ENCODE results near the gene TMEM184A.
"Not testable (repeated sequence)": the region's sequence is repeated elsewhere in the genome, so short reads cannot be mapped to it uniquely, and the experiment has no call there.

The TMEM184A gene

GRCh38 chr7:1585142-1585981, 29.4 kb upstream of the TMEM184A start:
- H3K4me3 Mint-ChIP-seq, result no peak overlapping the region
- peaks cover 3 to 16% of the 10 kb centered on the region in 2 donors for H3K36me3 Mint-ChIP-seq
- H3K27ac Mint-ChIP-seq, result peak overlapping the region; percentile 59
- peaks cover 4 to 5% of the 10 kb centered on the region in 2 donors for H3K4me1 Mint-ChIP-seq
- DNase-seq, result no peak
- peaks cover 0 to 5% of the 10 kb centered on the region in 2 donors for H3K9me3 Mint-ChIP-seq
- peaks cover 0 to 9% of the 10 kb centered on the region in 2 donors for H3K27me3 Mint-ChIP-seq
- no peak for ATAC-seq (replicated peaks)

DNA sequence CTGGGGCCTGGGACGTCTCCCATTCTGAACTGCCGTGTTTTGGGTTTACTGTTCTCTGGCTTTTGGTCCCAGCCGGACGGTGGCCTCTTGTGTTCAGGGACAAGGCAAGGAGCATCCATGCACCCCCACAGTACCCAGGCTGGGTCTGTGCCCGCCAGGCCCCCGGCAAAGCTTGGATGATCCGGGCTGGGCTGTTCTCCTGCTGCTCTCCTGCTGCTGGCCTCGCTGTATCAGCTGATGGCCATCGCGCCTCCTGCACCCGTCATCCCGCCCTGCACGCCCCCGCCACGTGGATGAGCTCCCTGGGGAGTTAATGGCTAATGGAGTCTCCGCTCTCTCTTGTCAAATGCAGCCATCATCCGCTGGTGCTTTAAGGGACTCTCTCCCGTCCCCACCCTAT, 28.7 kb upstream of the TMEM184A start:
- Mint-ChIP-seq H3K9me3 (peaks cover 0 to 5% of the 10 kb centered on the region in 2 donors), H3K4me1 (peaks cover 8 to 10% of the 10 kb centered on the region in 2 donors), H3K27me3 (peaks cover 0 to 9% of the 10 kb centered on the region in 2 donors), H3K27ac (no peak overlapping the region), H3K36me3 (peaks cover 3 to 16% of the 10 kb centered on the region in 2 donors), H3K4me3 (no peak overlapping the region)
- DNase-seq (no peak), ATAC-seq (replicated peaks) (no peak)

DNA sequence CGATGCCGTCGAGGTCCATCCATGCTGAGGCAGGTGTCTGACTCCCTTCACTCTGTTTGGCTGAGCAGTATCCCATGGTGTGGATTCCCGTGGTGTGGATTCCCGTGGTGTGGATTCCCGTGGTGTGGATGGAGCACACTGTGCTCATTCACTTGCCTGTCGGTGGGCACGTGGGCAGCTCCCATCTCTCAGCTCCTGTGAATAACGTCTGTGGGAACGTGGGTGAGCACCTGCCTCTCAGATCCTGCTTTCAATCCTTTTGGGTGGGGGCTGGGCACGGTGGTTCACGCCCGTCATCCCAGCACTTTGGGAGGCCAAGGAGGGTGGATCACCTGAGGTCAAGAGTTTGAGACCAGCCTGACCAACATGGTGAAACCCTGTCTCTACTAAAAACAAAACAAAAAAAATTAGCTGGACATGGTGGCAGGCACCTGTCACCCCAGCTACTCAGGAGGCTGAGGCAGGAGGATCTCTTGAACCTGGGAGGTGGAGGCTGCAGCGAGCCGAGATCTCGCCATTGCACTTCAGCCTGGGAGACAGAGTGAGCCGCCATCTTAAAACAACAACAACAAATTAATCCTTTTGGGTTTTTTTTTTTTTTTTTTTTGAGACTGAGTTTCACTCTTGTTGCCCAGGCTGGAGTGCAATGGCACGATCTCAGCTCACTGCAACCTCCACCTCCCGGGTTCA, 27.4 kb upstream of the TMEM184A start:
- H3K27ac Mint-ChIP-seq; ATAC-seq (replicated peaks); H3K9me3 Mint-ChIP-seq; H3K27me3 Mint-ChIP-seq; H3K4me3 Mint-ChIP-seq; DNase-seq: not testable (repeated sequence)
- peaks cover 14 to 20% of the 10 kb centered on the region in 2 donors for H3K4me1 Mint-ChIP-seq
- H3K36me3 Mint-ChIP-seq, result peaks cover 7 to 14% of the 10 kb centered on the region in 2 donors

DNA sequence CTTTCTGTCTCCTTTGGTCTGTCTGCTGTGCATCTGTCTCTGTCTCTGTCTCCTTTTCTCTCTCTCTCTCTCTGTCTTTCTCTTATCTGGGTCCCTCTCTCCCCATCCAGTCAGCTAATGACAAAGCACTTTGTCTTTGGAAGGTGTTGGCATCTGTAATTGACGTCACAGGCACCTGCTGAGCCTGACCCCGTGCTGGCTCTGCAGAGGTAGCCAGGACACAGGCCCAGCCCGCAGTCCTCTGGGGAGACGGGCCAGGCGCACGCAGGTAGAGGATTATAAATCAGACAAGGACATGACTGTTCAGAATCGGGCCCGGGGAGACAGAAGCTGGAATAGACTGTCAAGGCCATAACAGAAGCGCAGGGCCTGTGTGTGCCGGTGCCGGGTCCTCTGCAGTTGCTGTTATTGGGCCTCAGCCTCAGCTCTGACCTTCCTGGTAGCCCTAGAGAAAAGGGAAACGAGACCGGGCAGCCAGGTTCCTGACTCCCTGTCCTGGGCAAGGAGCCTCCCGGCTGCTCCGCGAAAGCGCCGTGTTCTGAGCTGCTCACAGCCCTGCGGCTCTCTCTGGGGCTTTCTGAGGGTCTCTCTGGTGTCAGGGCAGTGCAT, 24.5 kb upstream of the TMEM184A start:
- H3K4me1 Mint-ChIP-seq, result peaks cover 15 to 20% of the 10 kb centered on the region in 2 donors
- ATAC-seq (replicated peaks) (no peak), DNase-seq (no peak)
- no peak overlapping the region for H3K27ac Mint-ChIP-seq
- peaks cover 7 to 9% of the 10 kb centered on the region in 2 donors for H3K36me3 Mint-ChIP-seq
- peaks cover 0 to 3% of the 10 kb centered on the region in 2 donors for H3K9me3 Mint-ChIP-seq
- no peak overlapping the region for H3K4me3 Mint-ChIP-seq
- H3K27me3 Mint-ChIP-seq, result no peaks in the 10 kb centered on the region

- H3K9me3 Mint-ChIP-seq, result peaks cover 0 to 3% of the 10 kb centered on the region in 2 donors
- H3K27me3 Mint-ChIP-seq, result no peaks in the 10 kb centered on the region
- peaks cover 5 to 6% of the 10 kb centered on the region in 2 donors for H3K36me3 Mint-ChIP-seq
- peak; percentile 47 for DNase-seq
- ATAC-seq (replicated peaks), result peak; percentile 96 to 98
- H3K27ac Mint-ChIP-seq, result peak overlapping the region; percentile 33
- H3K4me3 Mint-ChIP-seq, result no peak overlapping the region
- peaks cover 12 to 20% of the 10 kb centered on the region in 2 donors for H3K4me1 Mint-ChIP-seq
These were observed 23.7 kb upstream of the TMEM184A start for GRCh38 chr7:1579481-1580421.

DNA sequence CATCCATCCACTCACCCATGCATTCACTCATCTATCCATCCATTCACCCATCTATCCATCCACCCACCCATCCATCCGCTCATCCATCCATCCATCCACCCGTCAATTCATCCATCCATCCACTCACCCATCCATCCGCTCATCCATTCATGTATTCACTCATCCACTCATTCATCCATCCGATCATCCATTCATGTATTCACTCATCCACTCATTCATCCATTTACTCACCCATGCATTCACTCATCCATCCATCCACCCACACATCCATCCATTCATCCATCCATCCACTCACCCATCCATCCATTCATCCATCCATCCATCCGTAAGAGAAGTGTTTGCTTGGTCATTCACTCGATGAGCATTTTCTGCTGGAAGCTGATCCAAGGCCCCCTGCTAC, 22.5 kb upstream of the TMEM184A start:
- DNase-seq (no peak), ATAC-seq (replicated peaks) (no peak)
- H3K27ac Mint-ChIP-seq, result no peak overlapping the region
- no peaks in the 10 kb centered on the region for H3K27me3 Mint-ChIP-seq
- no peak overlapping the region for H3K4me3 Mint-ChIP-seq
- H3K9me3 Mint-ChIP-seq, result peaks cover 0 to 3% of the 10 kb centered on the region in 2 donors
- peaks cover 12 to 20% of the 10 kb centered on the region in 2 donors for H3K4me1 Mint-ChIP-seq
- H3K36me3 Mint-ChIP-seq, result peaks cover 4 to 6% of the 10 kb centered on the region in 2 donors

DNA sequence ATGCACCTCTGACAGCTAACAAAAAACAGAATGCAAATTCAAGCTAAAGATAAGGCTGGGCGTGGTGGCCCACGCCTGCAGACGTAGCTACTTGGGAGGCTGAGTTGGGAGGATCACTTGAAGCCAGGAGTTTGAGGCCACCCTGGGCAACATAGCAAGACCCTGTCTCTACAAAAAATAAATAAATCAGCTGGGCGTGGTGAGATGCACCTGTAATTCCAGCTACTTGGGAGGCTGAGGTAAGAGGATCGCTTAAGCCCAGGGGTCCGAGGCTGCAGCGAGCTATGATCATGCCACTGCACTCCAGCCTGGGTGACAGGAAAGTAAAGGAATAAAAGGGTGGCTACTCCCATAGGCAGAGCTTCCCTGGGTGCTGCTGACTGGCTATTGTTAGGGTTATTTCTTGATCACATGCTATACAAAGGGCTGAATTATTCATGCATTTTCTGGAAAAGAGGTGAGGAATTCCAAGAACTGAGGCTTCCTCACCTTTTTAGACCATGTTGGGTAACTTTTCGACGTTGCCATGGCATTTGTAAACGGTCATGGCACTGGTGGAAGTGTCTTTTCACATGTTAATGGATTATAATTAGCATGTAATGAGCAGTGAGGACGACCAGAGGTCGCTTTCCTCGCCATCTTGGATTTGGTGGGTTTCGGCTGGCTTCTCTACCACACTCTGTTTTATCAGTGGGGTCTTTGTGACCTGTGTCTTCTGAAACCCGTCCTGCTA, 20.7 kb upstream of the TMEM184A start:
- no peak for DNase-seq
- no peak overlapping the region for H3K4me3 Mint-ChIP-seq
- H3K27me3 Mint-ChIP-seq, result no peaks in the 10 kb centered on the region
- peaks cover 7 to 18% of the 10 kb centered on the region in 2 donors for H3K36me3 Mint-ChIP-seq
- peaks cover 26 to 37% of the 10 kb centered on the region in 2 donors for H3K4me1 Mint-ChIP-seq
- ATAC-seq (replicated peaks), result no peak
- H3K27ac Mint-ChIP-seq, result no peak overlapping the region
- H3K9me3 Mint-ChIP-seq, result peaks cover 0 to 3% of the 10 kb centered on the region in 2 donors

DNA sequence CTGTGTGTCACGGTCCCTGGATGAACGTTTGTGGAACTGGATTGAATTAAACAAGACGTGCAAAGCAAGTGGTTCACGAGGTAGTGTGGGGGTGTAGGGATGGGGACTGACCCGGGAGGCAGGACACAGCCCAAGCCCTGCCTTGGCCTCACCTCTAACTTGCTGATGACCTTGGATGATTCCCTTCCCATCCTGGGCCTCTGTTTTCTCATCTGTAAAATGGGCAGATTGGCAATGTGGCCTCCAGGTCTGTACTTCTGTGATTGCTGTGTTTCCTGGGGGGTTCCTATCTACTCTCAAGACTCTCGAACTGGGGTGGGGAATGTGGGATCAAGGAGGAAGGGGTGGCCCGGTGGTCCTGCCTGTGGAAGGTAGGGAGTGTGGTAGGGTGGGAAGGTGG, 19.8 kb upstream of the TMEM184A start:
- H3K4me3 Mint-ChIP-seq, result no peak overlapping the region
- no peak for ATAC-seq (replicated peaks)
- H3K9me3 Mint-ChIP-seq, result peaks cover 0 to 3% of the 10 kb centered on the region in 2 donors
- H3K36me3 Mint-ChIP-seq, result peaks cover 7 to 18% of the 10 kb centered on the region in 2 donors
- peaks cover 29 to 46% of the 10 kb centered on the region in 2 donors for H3K4me1 Mint-ChIP-seq
- no peaks in the 10 kb centered on the region for H3K27me3 Mint-ChIP-seq
- no peak overlapping the region for H3K27ac Mint-ChIP-seq
- no peak for DNase-seq

DNA sequence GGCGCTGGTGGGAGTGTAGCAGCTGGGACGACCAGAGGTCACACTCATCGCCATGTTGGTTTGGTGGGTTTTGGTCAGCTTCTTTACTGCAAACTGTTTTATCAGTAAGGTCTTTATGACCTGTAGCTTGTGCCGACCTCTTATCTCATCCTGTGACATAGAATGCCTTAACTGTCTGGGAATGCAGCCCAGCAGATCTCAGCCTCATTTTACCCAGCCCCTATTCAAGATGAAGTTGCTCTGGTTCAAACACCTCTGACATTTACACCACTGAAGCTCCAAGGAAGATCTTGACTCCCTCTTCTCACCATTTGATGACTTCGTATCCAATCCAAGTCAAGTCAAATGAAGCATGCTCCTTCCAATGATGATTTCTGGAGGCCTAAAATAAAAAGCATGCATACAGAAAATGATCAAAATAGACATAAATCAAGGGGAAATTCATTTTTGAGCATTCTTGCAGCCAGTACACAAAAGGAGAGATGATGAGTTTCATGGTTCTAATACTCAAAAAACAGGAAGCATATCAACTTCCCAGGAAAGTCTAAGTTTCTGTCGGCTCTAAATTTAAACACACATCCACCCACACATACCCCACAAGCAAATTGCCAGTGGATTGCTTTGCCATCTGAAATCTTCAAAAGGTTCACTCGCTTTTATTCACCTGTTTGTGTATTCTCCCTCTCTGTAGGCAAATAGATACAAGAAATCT, 16.3 kb upstream of the TMEM184A start:
- Mint-ChIP-seq H3K4me1 (peaks cover 32 to 47% of the 10 kb centered on the region in 2 donors), H3K36me3 (peaks cover 11 to 27% of the 10 kb centered on the region in 2 donors), H3K9me3 (no peaks in the 10 kb centered on the region), H3K27me3 (no peaks in the 10 kb centered on the region), H3K4me3 (peak overlapping the region in 1 of 2 donors; percentile 86), H3K27ac (no peak overlapping the region)
- ATAC-seq (replicated peaks) (no peak), DNase-seq (no peak)

DNA sequence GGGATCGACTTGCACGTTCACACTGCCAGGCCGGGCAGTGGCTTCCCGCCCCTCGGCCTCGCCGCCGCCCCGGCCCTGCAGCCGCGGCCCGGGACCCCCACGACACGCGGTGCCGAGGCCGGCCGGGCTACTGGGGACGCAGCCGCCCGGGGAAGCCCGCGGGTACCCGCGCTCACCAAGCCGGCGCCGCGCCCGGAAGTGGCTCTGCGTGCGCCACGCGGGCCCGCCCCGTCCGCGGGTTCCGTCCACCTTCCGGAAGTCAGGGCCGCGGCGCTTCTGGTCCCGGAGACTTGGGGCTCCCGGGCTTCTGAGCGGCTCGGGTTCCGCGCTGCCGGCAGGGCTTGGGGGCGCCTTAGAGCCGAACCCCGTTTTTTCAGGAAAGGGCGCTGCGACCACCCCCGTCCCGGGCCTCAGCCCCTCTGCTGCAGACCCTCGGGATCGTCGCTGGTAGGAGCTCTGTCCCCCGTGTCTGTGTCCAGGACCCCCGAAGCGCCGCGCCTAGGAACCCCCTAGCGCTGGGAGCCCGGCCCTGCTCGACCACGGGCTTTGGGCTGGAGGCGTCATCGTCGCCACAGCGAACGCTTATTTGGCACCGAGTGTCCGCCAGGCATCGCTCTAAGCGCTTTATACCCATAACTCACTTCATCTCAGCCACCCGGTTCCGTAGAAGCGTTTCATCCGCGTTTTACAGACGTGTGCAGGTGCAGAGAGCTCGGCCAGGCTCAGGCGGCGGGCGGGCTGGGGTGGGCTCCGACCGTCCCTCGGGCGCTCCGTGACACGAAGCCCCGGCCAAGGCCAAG, 14.0 kb upstream of the TMEM184A start, which contains the start of gene PSMG3:
TSS of gene PSMG3 (minus strand) at position 200 of the 800 bp plus-strand sequence. CDS start 693 bp downstream, outside the sequence.
- peaks cover 30 to 49% of the 10 kb centered on the region in 2 donors for H3K36me3 Mint-ChIP-seq
- no peaks in the 10 kb centered on the region for H3K9me3 Mint-ChIP-seq
- peak; percentile 88 for DNase-seq
- peak within 1 kb of the TSS; percentile 85 to 86 for H3K4me3 Mint-ChIP-seq
- peak within 1 kb of the TSS; percentile 94 for H3K27ac Mint-ChIP-seq
- no peaks in the 10 kb centered on the region for H3K27me3 Mint-ChIP-seq
- peaks cover 36 to 57% of the 10 kb centered on the region in 2 donors for H3K4me1 Mint-ChIP-seq
- ATAC-seq (replicated peaks), result peak; percentile 95 to 96

DNA sequence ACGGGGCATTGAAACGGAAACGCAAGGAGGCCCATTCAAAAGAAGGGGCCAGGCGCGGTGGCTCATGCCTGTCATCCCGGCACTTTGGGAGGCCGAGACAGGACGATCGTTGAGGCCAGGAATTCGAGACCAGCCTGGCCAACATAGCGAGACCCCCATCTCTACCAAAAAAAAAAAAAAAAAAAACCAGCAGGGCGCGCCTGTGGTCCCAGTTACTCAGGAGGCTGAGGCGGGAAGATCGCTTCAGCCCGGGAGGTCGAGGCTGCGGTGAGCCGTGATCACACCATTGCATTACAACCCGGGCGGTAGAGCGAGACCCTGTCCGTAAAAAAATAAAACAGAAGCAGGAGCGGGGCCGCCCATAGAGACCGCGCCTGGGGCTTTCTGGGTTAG, 13.4 kb upstream of the TMEM184A start:
- Mint-ChIP-seq H3K36me3 (peaks cover 36 to 55% of the 10 kb centered on the region in 2 donors), H3K4me1 (peaks cover 36 to 57% of the 10 kb centered on the region in 2 donors), H3K27me3 (no peaks in the 10 kb centered on the region), H3K4me3 (peak overlapping the region; percentile 85 to 86), H3K27ac (peak overlapping the region; percentile 94), H3K9me3 (no peaks in the 10 kb centered on the region)
- no peak for DNase-seq
- peak in 1 of 2 donors; percentile 38 for ATAC-seq (replicated peaks)

GRCh38 chr7:1569016-1569415, 13.0 kb upstream of the TMEM184A start:
- no peak for DNase-seq
- Mint-ChIP-seq H3K36me3 (peaks cover 36 to 57% of the 10 kb centered on the region in 2 donors), H3K27me3 (no peaks in the 10 kb centered on the region), H3K9me3 (no peaks in the 10 kb centered on the region), H3K27ac (peak overlapping the region; percentile 94), H3K4me1 (peaks cover 36 to 57% of the 10 kb centered on the region in 2 donors), H3K4me3 (peak overlapping the region; percentile 85 to 86)
- ATAC-seq (replicated peaks), result no peak

All from stimulated activated naive B cell treated with anti-CD40 and anti-IgM and Interleukin-4, amounts not matched to agents 10 μg/mL and 1 μg/mL and 100 μg/mL, for 72 hours (primary cell).